HG03571 (cell line): ENCODE data around the gene PPIL1.

ENCODE experiments used
- ATAC-seq: cut with Tn5 transposase; IDR thresholded peaks from one replicate; pipeline ENCODE4 v1.9.1; 2021; ENCODE audit not compliant: unreplicated experiment

The PPIL1 gene

DNA sequence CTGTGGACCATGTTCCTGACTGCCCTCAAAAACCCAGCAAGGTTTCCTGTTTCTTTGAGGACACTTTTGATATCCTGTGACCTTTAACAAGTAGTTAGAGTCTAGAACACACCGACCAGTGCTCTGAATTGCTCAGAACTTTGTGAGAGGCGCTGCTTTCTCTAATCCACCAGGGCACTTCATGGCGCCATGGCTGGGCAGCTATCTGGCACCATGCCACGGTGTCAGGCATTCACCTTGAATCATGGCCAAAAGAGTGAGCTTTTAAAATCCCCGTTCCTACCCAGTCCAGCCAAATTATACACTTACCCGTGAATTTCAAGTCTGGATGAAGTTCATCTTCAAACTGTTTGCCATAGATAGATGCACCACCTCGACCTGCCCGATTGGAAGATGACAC lies 18.3 kb downstream of the PPIL1 start:
- ATAC-seq, result no peak

DNA sequence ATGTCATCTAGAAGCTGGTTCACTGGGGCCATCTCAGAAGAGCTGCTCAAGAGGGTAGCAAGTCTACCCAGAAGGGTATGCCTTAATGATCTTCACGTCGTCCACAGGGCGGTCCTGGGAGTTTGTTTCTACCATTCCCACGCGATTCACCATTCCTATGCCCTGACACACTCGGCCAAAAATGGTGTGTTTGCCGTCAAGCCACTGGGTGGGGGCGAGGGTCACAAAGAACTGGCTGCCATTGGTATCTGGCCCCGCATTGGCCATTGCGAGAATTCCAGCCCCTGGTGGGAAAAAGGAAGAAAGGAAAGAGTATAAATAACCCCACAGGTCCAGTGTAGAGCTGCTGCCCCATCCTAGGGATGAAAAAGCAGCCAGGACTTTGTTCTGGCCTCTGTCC lies 18.9 kb downstream of the PPIL1 start:
- no peak for ATAC-seq

DNA sequence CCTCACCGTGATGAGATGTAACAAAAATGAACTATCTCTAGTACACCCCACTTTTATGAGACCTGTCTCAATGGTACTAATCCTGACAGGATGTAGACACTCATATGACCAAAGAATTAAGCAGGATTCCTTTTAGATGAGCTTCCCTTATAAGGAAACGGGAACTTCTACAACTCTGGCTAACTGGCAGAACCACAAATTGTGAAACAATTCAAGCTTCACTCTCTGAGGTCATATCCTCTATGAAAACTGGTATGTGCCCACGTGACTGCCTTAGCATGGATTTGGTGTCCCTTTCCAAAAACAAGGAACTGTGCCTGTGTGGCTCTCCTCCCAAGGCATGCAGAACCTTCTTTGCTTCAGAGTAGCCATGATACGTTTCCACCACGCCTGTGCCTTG lies 21.3 kb downstream of the PPIL1 start:
- ATAC-seq, result no peak

DNA sequence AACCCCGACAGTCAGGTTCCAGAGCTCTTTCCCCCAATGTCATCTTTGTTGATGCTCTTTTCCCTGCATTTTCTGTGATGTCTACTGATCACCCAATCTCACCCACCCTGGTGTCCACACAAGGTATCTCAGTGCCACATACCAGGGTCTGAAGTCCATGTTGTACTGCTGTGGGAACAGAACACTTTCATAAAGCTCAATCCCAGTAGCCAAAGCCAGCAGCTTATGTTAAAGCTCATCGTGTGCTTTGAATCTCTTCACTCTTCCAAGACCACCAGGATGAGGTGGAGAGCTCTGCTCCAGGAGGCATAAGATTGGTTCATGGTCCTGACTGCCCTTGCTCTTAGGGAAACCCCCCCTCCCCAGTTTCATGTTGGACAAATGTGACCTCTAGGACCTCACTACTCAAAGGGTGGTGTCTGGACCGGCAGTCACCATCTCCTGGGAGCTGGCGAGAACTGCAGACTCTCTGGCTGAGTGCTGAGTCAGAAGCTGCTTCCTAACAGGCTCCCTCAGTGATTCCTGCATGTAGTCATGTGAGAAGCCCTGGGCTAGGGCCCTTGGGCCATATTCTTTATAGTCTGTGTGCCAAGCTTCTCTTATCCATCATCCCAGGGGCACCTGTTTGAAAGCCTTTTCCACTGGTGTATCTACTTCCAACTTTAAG lies 22.0 kb downstream of the PPIL1 start:
- ATAC-seq, result no peak

DNA sequence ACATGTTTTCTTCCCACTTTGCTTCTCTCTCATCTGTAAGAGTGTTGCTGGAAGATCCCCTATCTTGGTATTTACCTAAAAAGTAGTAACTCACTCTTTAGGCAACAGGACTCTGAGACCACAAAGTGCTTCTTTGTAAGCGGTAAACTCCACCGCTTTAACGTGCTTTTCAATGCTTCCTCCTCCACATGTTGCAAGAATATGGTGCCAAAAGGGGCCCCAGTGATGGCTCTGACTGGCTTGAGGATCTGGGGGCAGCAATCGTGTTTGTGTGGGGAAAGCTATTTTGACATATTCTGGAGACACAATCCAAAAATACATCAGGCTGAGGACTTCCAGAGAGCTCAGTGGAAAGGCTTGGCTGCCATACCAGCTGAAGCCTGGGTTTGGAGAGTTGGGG lies 23.0 kb downstream of the PPIL1 start:
- ATAC-seq, result no peak

DNA sequence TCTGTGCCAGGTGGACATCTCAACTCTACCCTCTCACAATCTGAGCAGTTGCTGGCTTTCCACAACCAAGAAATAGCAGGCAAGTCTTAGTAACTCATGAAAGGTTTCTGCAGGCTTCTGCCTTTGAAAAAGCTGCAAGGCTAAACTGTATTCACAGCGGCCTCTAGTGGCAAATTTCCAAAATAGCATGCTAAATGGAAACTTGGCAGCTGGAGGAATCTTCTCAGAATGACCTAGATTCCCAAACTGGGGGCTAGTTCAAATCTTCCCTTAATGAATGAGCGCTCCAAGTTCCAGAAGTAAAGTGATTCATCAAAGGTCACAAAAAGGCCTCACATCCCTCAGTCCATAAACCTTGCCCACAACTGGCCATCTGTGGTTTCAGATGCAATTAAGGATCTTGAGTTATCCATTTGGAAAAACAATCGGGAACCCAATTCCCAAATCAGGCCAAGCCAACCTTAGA lies 23.4 kb downstream of the PPIL1 start:
- ATAC-seq, result no peak

DNA sequence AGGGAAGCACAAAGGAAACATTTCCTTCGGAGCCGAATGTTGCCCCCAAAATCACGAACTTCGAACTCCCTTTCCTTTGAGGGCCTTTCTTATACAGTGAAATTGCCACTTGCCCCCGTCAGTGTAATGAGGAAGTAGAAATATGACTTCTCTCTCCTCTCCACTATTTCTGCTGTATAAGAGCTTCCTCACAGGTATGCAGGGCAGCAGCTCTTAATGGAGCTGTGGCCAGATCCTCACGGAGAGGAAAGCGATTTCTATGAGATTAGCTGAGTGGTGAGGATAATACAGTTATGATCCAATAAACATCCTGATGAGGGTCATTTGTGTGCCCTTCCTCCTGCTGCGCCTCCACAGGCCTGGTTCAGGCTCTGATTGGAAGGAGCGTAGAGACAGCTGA lies 24.6 kb downstream of the PPIL1 start:
- ATAC-seq, result no peak

DNA sequence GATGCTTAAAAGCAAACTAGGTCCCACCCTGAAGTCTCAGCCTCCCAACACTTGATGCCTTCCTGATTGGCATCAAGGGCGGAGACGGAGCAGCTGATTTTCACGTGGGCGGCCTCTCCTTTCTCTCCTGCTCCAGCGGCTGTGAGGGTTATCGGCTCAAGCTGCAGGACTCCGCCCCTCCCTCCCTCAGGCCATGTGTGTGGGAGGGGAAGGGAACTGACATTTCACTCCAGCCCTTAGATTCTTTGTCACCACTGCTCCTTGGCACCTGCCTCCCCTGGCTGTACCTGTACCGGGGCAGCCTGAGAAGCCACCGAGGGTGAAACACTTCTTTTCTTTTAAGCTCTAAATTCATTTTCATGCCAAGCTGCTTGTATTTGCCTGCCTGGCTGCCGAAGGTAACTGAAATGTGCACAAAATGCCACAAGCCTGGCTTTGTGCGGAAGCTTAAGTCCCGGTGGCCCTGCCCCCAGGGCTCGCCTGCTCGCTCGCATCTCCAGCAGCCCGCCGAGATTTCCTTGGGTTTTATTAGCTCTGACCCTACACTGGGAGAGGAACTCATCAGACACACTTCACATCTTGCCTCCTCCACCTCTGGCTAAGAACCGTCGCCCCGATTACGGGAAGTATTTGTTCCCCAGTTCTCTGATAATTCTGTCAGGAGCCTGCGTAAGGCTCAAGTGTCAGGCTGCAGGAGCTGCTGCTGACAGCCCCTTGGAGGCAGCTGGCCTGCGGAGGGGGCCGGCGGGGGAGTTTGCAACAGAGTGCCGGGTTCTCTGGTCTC lies 25.8 kb downstream of the PPIL1 start:
- ATAC-seq, result no peak

DNA sequence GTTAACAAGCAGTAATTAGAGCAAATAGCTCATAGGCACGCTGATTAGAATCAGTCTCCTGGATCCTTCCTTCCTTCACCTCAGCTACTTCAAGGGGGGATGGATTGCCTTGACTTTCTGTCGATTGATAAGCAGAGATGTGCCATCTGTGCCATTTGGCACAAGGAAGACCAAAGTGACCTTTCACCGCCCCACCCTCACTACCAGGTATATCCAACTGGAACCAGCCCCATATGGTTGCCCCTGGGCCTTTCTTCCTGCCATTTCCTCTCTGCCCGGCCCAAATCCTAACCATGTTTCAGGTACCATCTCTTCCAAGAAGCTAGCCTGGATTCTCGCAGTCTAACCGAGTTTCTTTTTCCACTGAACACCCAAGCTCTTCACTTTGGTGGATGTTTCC lies 26.6 kb downstream of the PPIL1 start:
- no peak for ATAC-seq

DNA sequence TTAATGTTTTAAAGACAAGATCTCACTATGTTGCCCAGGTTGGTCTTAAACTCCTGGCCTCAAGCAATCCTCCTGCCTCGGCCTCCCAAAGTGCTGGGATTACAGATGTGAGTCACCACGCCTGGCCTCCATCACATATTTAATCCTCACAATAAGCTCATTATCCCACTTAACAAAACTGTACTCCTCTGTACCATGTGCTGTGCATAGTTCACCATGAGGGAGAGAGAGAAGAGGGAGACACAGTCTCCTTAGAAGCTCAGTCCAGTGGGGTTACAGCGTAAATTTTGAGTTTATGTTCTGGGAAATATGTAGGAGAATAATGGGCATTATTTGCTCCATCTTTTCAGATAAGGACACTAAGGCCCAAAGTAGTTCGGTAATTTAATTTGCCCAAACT lies 27.5 kb downstream of the PPIL1 start:
- no peak for ATAC-seq

DNA sequence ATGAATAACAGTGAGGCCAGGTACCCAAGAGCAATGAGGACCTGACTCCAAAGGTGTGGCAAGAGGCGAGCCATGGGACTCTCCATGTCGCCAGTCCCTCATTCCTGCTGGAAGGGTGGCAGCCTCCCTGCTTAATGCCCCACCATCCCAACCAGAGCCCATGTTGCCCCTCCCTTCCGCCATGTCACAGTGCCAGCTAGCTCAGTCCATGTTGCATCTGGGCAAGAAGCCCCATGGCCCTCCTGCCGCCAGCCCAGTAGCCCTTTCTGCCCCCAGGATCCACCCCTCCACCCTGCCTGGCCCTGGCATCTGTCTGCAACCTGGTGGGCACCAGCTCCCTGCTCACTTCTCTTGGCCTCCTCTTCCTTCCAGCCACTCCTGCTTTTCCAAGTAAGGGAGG lies 29.4 kb downstream of the PPIL1 start:
- ATAC-seq, result no peak

DNA sequence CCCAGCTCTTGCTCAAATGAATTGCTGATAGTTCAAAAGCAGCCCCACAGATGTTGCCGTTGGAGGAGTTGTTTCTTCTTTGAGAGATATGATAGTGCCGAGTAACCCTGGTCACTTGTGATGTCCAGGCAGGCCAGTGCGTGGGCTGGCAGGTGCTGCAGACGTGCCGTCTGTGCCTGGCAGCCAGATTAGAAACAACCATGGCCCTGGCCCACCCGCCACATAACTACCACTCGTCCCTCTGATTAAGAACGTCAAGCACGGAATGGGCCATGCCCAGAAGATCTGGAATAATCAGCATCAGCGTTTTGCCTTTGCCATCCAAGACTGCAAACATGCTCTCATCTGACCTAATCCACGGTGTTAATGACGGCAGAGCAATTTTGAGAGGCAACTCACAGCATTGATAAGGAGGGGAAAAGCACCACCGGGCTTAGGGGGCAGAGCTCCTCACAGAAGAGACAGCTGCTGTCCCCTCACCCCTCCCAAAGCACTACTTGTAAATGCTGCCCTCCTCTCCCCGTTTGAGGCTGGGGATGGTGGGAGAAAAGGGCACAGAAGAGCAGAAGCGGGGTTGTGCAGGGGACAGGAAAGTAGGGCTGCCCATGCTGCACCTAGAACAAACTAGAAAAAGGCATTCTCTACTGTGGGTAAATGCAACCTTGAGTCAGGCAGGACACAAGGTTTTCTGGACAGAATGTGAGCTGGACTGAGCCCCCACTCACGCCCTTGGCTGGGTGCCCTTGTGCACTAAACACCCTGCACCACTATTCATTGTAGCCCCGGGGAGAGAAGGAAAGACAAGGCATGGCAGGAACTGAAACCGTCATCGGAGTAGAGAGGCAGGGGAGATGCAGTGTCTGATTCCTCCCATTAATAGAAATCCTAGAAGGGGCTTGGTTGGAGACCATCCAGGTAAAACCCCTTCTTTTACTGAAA lies 30.1 kb downstream of the PPIL1 start:
- no peak for ATAC-seq

DNA sequence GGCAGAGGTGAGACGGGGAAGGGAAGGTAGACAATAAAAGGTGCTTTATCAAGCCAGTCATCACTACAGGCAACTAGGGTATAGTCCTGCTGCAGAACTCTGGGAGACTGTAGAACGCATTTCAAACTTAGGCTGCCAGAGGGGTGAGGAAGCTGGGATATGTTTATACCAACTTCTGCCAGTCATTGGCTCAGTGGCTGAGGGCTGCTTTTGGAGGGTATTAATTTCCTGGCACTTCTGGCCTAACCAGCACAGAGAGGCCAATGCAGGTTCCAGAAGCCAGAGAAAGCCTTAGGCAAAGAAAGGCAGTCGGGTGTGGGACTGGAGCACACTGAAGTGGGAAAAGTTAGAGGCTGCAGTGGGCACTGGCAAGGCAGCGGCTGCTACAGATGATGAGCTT lies 31.4 kb downstream of the PPIL1 start:
- ATAC-seq, result no peak

DNA sequence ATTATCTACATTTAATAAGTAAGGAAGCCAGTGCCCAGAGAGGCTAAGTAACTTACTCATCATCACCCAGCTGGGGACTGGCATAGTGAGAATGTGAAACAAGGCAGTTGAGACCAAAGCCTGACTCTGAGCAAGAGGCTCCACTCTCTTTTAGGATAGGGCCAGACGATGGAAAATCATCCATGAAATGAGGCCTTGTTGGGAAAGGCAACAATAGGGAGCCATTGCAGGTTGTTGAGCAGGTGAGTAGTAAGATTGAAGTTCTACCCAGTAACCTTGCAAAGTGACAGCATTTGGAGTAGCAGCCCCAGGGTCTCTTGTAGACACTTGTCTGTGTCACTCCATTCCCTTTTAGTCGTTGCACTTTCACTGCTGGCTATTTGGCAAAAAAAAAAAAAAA lies 32.8 kb downstream of the PPIL1 start:
- ATAC-seq, result no peak

DNA sequence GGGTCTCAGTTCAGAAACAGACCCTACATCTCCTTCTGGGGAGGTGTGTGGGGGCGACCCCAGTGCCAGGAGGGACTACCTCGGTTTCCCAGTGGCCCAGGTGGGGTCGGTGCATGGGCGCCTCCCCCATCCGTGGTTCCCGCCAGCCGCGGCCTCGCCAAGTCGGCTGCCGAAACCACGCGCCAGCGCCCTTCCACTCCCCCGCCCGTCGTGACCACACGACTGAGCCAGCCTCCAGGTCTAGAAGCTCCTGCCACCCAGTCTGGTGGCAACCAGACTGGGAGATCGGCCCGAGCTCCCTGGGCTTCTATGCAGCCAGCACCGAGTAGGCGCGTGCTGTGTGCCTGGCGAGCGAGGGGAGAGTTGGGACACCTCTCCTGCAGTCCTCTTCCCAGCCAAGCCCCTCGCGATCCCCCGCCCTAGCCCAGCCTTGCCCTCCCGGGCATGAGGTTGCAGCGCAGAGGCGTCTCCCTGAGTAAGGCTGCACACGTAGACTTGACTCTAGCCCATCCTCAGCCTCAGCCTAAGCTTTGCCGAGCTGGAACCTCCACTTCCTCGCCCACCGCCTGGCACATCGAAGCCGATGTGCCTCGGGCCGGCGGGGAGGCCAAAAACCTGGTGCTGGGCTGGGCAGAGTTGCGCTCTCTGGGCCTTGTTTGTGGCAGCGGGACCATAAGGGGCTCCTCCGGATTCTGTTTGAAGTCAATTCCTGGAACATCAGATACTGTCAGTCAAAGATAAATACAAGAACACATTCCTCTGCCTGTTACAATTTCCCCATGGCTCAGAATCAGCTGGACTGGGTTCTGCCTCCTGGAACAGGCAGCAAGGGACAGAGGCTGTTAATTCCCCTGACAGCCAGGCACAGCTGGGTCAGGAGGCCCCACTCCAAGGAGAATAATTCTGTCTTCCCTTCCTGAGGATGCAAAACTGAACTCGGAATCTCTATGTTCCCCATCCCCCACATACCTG lies 33.9 kb downstream of the PPIL1 start:
- no peak for ATAC-seq

DNA sequence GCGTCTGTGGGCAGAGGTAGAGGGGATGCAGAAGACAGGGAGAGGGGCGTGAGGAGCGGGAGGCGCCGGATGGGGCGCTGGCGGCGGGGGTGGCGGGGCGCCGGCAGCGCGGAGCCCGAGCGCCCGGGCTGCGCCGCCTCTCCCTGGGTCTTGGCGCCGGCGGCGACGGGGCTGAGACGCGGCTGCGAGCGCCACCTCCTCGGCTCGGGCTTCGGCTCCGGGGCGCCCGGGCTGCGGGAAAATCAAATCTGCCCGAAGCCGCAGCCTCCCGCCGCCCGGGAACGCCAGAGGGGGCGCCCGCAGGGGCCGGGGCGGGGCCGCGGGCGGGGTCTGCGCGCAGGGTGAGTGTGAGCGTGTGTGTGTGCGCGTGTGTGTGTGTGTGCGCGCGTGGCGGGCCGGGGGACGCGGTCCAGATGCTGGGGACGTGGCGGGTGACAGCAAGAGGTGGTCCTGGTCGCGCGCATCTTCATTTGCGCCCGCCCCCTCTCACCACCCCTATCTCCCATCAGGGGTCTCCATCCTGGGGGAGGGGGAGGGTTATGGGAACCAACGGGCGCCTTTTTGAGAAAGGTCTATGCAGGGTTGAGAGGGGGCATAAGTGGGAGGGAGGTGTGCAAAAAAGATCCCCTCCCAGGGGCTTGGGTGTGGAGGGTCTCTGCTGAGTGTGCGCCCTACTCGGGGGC lies 34.7 kb downstream of the PPIL1 start:
- no peak for ATAC-seq

DNA sequence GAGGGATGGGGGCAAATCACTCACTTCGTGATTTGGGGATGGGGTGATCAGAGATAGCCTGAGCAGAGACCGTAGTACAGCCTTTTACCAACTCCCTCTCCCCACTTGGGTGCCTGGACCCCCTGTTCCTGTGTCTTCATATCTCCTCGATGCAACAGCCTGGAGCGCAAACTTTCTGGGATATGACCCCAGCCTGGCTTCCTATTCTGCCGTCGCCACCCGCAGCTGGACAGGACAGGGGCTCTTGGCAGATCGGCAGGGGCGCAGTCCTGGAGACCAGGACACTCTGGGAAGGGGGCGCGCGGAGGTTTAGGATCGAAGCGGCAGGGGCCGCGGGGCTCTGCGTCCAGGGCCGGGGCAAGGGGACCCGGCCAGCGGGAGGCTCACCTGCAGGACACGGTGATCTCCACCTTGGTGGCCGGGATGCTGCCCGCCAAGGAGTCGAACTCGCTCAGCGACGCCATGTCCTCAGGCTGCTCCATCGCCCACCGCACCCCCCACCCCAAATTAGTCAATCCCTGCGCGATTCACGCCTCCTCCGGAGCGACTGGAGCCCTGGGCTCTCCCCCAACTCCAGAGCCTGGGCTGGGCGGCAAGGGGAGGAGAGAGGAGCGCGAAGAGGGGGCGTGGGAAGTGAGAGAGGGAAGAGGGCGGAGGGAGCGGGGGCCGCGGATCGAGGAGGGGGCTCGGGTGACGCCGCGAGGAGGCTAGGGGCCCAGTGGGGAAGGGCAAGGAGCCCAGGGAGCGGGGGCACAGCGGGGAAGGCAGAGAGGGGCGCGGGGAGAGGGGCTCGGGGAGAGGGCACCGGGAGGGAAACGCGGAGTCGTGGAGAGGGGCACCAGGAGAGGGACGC lies 35.5 kb downstream of the PPIL1 start, which contains the start of gene CPNE5:
Gene CPNE5, minus strand, starts transcription at position 549 of the 853 bp plus-strand sequence. Its CDS starts 67 bp downstream, at position 482.
- no peak for ATAC-seq

DNA sequence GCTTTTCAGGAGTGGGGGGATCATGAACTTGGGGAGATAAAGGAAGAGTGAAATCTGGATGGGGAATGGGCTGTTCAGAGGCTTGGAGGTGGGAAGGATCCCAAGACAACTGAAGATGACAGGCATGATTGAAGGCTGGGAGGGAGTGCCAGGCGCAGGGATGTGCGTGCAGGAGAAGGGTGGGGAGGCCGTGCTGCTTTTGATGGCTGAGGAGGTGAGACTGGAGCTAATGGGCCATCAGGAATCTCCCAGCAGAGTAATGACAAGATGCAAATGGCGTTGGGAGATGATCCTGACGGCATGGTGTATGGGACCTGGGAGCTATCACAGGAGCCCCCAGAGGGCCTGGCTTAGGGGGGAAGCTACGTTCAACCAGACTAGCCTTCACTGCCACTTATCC lies 36.9 kb downstream of the PPIL1 start:
- no peak for ATAC-seq

DNA sequence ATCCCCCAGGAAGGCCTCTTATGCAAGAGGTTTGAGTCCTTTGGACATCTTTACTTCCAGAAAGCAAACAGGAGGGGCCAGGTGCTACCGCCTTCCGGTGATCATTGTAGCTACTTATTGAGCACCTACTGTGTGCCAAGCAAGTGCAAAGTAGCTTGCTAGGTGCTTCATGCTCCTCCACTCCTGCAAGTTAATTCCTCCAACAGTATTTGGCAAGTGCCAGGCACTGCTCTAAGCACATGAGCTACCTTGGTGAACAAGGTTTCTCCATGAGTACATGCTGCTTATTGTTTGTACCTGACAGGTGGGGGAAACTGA lies 37.6 kb downstream of the PPIL1 start:
- ATAC-seq, result no peak
